ENCODE results near the gene CASD1. TPM values are rescaled to one million over a fixed set of nuclear protein-coding genes. Genes with fewer than 3 reads are reported as not detected.

The CASD1 gene
- total RNA-seq, 1 donor, result 18.7 TPM

GRCh38 chr7:94511718-94512117 lies 2.1 kb downstream of the CASD1 start:
- no peak overlapping the region for H3K4me3 ChIP-seq (ENCODE audit: low read depth, low read length)
- TF ChIP-seq CTCF (IDR thresholded peaks at IDR 0.05; ENCODE audit: insufficient read depth, low read length), result no peak
- DNase-seq (ENCODE audit: low read depth), result peak; percentile 6

GRCh38 chr7:94512735-94513564 lies 3.3 kb downstream of the CASD1 start:
- TF ChIP-seq CTCF (IDR thresholded peaks at IDR 0.05; ENCODE audit: insufficient read depth, low read length), result no peak
- DNase-seq (ENCODE audit: low read depth), result no peak

GRCh38 chr7:94513565-94513860 lies 3.9 kb downstream of the CASD1 start:
- H3K4me3 ChIP-seq (ENCODE audit: low read depth, low read length), result no peak overlapping the region
- TF ChIP-seq CTCF (IDR thresholded peaks at IDR 0.05; ENCODE audit: insufficient read depth, low read length), result no peak
- peak; percentile 30 for DNase-seq (ENCODE audit: low read depth)

More at GRCh38 chr7:94512735-94513564, 3.3 kb downstream of the CASD1 start:
- H3K4me3 ChIP-seq (ENCODE audit: low read depth, low read length), result no peak overlapping the region

- DNase-seq (ENCODE audit: low read depth), result no peak
- TF ChIP-seq CTCF (IDR thresholded peaks at IDR 0.05; ENCODE audit: insufficient read depth, low read length), result no peak
- no peak overlapping the region for H3K4me3 ChIP-seq (ENCODE audit: low read depth, low read length)
These were observed 4.7 kb downstream of the CASD1 start for GRCh38 chr7:94514140-94514889.

- no peak overlapping the region for H3K4me3 ChIP-seq (ENCODE audit: low read depth, low read length)
- no peak for DNase-seq (ENCODE audit: low read depth)
- TF ChIP-seq CTCF (IDR thresholded peaks at IDR 0.05; ENCODE audit: insufficient read depth, low read length), result no peak
These were observed 5.3 kb downstream of the CASD1 start for GRCh38 chr7:94514917-94515316.

GRCh38 chr7:94525923-94526322 lies 16.3 kb downstream of the CASD1 start:
- no peak for DNase-seq (ENCODE audit: low read depth)
- TF ChIP-seq CTCF (IDR thresholded peaks at IDR 0.05; ENCODE audit: insufficient read depth, low read length), result no peak
- H3K4me3 ChIP-seq (ENCODE audit: low read depth, low read length), result no peak overlapping the region

All from fibroblast of the aortic adventitia (primary cell).